ENCODE measurements around the gene TMEM132D. TPM values are rescaled to one million over a fixed set of nuclear protein-coding genes. Genes with fewer than 3 reads are reported as not detected.
A peak's percentile ranks its signal among the peaks of the same experiment; 100 is the strongest.

Gene TMEM132D
- total RNA-seq, 1 donor from 2014 or later = 0.20 TPM

- no peak for DNase-seq
These were observed 180.6 kb downstream of the TMEM132D start for GRCh38 chr12:129723260-129723659.

DNA sequence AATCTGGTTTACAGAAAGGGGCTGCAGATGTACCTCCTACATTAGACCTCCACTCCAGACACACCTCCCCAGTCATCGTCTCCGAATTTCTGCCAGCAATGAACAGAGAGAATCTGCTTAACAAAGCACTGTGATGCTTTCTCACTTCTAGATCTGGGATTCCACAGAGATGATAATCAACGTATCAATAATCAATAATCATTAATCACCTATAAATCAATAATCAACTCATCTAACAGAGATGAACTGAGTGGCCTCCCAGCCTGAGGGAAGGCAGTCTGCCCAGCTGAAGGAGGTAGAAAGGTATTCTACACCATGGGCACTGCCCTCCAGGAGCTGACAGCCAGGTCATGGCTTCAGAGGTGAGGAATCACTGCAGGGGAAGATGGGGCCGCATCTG, 183.2 kb downstream of the TMEM132D start:
- no peak for DNase-seq

GRCh38 chr12:129719416-129719815, 184.4 kb downstream of the TMEM132D start:
- DNase-seq = no peak

- DNase-seq = no peak
These were observed 186.4 kb downstream of the TMEM132D start for GRCh38 chr12:129717438-129717837.

DNA sequence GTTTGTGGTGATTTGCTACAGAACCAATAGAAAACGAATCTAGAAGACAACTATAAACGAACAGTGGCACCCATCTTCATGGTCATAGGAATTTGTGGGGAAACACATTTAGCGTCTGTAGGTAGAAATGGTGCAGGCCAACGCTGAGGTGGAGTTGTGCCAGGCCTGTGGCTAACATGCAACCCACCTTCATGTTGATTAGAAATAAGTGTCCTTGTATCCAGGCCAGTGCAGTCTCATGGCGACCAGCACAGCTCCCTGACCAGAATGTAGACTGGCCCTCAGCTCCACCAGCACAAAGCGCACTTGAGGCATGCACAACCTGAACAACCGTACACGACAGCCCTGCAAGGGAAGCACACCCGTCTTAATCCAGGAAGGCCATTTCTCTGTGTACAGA, 187.0 kb downstream of the TMEM132D start:
- DNase-seq = no peak

GRCh38 chr12:129706716-129707115, 197.1 kb downstream of the TMEM132D start:
- no peak for DNase-seq

- DNase-seq = no peak
These were observed 199.5 kb downstream of the TMEM132D start for GRCh38 chr12:129704232-129704830.

GRCh38 chr12:129701631-129702101, 202.2 kb downstream of the TMEM132D start:
- DNase-seq = peak; percentile 49

DNA sequence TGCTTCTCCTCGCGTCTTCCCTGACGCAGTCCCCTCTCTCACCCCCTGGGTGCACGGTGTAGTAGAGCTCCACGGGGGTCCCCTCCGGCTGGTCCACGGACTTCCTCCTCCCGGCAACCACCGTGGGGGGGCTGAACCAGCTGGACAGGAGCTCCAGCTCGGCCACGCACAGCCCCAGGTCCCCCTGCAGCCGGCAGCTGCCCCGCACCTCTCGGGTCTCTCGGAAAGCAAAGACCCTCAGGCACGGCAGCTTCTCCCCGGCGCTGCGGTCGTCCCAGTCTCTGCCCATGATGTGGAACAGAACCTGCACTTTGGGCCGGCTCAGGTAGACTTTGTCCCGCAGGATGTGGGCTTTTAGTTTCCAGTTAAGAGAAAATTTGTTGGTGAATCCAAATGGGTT, 203.8 kb downstream of the TMEM132D start:
- no peak for DNase-seq

GRCh38 chr12:129696926-129697325, 206.9 kb downstream of the TMEM132D start:
- no peak for DNase-seq

DNA sequence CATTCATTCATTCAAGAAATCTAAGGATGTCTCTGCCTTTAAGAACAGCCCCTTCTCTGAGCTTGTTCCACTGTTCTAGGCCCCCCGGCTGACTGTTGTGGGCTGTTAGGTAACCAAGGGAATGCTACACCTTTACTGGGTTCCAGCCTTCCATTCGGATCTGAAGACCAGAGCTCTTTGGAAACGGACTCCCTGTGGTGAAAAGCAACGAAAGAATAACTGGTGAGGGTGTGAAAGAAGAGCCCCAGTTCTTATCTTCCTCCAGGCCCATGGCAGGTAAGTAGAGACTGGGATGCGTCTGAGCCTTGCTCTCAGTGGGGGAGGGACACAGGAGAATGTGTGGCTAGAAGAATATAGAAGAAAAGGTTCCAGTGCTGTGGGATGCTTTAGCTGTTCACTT, 207.4 kb downstream of the TMEM132D start:
- no peak for DNase-seq

- DNase-seq = no peak
These were observed 210.1 kb downstream of the TMEM132D start for GRCh38 chr12:129693731-129694130.

DNA sequence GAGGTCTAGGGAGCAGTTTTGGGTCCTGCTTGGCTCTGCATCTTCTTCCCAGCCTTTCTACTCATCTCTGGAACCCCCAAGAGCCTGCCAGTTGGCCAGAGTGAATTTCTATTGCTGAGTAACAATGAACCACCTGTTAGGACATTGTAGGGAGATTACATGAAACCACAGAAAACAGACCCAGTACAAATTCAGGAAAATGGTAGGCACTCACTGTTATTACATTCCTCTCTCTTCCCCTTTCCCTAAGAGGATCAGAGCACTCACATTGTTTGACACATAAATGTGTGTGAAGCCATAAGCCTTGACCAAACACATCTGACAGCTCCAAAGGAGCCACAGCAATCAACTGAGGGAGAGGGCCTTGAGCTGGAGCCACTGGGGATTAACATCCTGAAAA, 216.1 kb downstream of the TMEM132D start:
- DNase-seq = no peak

DNA sequence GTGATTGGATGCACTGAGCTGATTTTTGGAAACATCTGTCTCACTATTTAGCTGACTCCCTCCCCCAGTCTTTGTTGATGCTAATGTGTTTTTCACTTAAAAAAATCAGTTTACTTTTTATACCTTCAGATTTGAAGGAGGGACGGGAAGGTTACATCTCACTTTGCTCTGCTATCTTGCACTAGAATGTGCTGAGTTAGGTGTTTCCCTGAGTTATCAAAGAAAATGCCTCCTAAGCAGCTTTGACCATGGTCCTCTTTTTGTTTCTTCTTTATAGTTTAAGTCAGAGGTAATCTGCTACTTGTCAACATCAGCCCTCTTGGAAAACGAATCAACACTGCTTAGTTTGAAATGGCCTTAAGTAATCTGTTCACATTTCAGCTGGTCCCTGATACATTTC, 222.0 kb downstream of the TMEM132D start:
- no peak for DNase-seq

DNA sequence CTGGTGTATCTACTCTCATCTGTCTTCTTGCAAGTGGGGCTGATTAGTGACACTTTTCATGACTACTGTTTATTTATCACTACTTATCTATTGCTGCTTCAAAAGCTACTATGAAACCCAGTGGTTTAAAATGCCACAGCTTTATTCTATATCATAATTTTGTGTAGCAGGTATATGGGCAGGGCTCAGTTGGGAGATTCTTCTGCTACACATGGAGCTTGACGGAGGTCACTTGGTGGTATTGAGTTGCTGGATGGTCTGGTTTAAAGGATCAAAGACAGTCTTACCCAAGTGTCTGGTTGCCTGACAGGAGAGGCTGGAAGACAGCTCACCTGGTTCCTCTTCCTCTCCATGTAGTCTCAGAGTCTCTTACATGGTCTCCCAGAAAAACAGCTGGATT, 222.7 kb downstream of the TMEM132D start:
- DNase-seq = no peak

GRCh38 chr12:129676411-129676810, 227.4 kb downstream of the TMEM132D start:
- no peak for DNase-seq

- DNase-seq = no peak
These were observed 227.9 kb downstream of the TMEM132D start for GRCh38 chr12:129675947-129676346.

DNA sequence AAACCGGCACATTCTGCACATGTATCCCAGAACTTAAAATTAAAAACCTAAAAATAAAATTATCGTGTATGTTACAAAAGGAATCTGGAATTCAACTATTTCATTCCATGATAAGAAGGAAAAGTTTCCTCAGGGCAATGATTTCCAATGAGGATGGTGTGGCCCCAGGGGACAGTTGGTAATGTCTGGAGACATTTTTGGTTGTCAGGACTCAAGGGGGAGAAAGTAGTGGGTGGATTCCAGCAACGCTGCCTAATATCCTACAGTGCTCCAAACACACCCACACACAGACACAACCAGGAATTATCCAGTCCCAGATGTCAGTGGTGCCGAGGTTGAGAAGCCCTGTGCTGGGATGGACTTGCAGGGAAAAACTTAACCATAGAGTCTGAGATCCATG, 228.3 kb downstream of the TMEM132D start:
- no peak for DNase-seq

DNA sequence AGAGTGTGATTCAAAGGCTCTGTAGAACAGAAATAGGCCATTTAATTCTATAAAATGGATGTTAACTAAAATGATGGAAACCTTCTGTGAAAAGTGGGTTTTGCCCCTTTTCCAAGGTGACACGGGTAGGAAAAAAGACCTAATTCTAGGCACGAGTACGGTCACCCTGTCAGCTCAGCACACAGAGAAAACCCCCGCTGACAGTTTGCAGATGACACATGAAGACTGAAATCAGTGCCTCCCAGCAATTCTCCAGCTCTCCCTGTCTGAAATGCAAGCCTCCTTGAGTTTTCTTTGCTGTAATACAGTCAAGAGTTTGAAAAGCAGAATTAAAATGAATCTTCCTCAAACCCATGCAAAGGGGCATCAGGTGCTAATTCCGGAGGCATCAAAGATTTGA, 230.0 kb downstream of the TMEM132D start:
- DNase-seq = no peak

GRCh38 chr12:129672110-129672509, 231.7 kb downstream of the TMEM132D start:
- DNase-seq = no peak

DNA sequence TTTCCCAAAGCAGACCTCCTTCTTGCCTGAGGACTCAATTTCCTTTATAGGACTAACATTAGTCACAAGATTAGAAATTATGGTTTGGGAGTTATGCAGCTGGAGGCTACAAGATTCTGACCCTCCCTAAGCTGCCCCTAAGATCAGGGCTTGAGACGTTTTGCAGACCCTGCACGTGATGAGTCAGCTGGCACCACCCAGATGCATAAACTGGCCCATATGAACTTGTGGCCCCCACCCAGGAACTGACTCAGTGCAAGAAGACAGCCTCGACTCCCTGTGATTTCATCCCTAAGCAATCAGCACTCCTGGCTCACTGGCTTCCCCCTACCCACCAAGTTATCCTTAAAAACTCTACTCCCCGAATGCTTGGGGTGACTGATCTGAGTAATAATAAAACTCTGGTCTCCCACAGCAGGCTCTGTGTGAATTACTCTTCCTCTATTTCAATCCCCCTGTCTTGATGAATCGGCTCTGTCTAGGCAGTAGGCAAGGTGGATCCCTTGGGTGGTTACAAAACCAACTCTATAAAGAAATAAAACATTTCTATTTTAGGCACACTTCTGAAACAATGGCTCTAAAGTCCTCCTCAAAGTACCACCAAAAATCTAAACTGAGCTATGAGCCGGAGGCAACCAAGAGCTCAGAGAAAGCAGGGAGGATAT, 233.4 kb downstream of the TMEM132D start:
- DNase-seq = no peak

GRCh38 chr12:129665414-129665813, 238.4 kb downstream of the TMEM132D start:
- no peak for DNase-seq

GRCh38 chr12:129662234-129662633, 241.6 kb downstream of the TMEM132D start:
- DNase-seq = no peak

DNA sequence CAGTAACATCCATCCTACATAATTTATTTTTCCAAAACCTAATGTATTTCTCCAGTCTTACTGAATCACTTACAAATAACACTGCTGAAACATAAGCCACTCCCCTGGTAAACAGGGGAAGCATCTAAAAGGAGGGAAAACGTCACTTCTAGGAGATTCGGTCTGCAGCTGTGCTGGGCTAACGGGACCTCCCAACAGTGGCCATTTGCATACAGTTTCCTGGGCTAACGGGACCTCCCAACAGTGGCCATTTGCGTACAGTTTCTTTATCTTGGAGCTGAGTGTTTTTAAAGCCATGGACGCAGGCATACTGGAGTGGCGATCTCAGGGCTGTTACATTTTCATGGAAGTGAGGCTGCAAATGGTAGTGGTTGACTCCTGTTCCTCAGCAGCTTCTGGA, 242.9 kb downstream of the TMEM132D start:
- DNase-seq = no peak

Measured in skin of body (tissue), 2 donors.